H54 (cell line): Measurements from ENCODE around the gene RPL31.
A peak's percentile ranks its signal among the peaks of the same experiment; 100 is the strongest.

Source experiments
- DNase-seq: peaks from one replicate; pipeline ENCODE4 v3.0.0; 2011; ENCODE audit warnings: low spot score, mixed read lengths; ENCODE audit not compliant: insufficient read length
- FAIRE-seq: peaks from 3 replicates; lab custom pipeline; 2011; peaks lifted over from hg19 to GRCh38; lab: Jason Lieb, UNC
- POLR2A ChIP-seq: IDR thresholded peaks from 2 replicates; pipeline ENCODE4 v1.6.1; 2011; ENCODE audit warnings: low read depth, mild to moderate bottlenecking, low read length

Gene RPL31

GRCh38 chr2:100995309-100996075 is 6.6 kb upstream of the RPL31 start:
- DNase-seq: no peak
- no peak for FAIRE-seq
- TF ChIP-seq POLR2A: no peak

- DNase-seq (no peak), FAIRE-seq (no peak)
- TF ChIP-seq POLR2A: no peak
Observed at GRCh38 chr2:100997509-100998234, 4.4 kb upstream of the RPL31 start.

GRCh38 chr2:100998235-100998573 is 3.9 kb upstream of the RPL31 start:
- no peak for DNase-seq
- FAIRE-seq: no peak
- no peak for TF ChIP-seq POLR2A

GRCh38 chr2:100999995-101000394 is 2.1 kb upstream of the RPL31 start:
- FAIRE-seq (no peak), DNase-seq (no peak)
- no peak for TF ChIP-seq POLR2A

GRCh38 chr2:101002562-101003277 is 631 bp downstream of the RPL31 start:
- DNase-seq (no peak), FAIRE-seq (no peak)
- TF ChIP-seq POLR2A: no peak

GRCh38 chr2:101003278-101003775 is 1.2 kb downstream of the RPL31 start:
- no peak for TF ChIP-seq POLR2A
- DNase-seq (no peak), FAIRE-seq (no peak)

- FAIRE-seq (no peak), DNase-seq (no peak)
- no peak for TF ChIP-seq POLR2A
Observed at GRCh38 chr2:101004620-101005325, 2.7 kb downstream of the RPL31 start.

GRCh38 chr2:101006065-101006715 is 4.1 kb downstream of the RPL31 start:
- DNase-seq (no peak), FAIRE-seq (no peak)
- no peak for TF ChIP-seq POLR2A

DNA sequence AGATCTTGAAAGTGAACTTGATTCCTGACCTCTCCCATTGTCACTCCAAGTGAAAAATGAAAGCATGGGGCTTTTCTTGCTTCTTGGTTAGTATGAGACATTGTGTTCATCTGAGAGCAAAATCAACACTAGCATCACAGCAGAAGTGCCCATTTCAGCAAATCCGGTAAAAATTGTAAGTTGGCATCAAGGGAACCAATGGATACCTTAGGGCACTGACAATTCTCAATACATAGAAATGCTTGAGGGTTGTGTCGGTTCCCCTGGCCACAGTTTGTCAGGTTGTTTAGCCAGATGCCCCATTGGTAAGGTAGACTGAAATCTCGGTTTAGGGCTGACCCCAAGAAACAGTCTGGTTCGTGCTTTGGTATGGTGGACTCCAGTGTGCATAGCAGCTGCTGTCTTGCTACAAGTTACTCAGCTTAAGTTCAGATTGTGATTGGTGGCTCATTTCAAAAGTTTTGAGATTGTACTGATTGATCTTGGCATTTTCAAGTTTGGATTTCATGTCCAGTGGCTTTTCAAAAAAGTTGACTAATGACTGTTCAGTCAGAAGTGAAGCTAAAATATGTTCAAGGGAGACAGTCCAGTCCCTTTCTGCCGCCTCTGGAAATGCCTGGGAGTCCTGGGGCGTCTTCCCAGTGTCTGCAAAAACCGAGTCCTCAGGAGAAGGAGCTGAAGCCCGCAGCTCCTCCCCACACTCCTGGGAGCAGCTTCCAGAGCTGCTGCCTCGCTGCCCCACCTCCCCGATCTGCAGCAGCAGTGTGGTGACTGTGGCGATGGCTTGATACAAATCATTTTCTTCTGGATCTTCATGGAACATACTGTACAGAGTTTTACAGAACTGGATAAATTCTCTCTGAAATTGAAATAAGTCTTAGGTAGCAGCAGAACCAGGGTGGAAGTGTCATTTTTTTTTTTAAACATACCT is 5.6 kb downstream of the RPL31 start:
- no peak for FAIRE-seq

GRCh38 chr2:101011152-101011551 is 9.1 kb downstream of the RPL31 start:
- no peak for TF ChIP-seq POLR2A
- DNase-seq: no peak
- no peak for FAIRE-seq

More for the DNA sequence above, 5.6 kb downstream of the RPL31 start:
- DNase-seq: no peak
- no peak for TF ChIP-seq POLR2A

DNA sequence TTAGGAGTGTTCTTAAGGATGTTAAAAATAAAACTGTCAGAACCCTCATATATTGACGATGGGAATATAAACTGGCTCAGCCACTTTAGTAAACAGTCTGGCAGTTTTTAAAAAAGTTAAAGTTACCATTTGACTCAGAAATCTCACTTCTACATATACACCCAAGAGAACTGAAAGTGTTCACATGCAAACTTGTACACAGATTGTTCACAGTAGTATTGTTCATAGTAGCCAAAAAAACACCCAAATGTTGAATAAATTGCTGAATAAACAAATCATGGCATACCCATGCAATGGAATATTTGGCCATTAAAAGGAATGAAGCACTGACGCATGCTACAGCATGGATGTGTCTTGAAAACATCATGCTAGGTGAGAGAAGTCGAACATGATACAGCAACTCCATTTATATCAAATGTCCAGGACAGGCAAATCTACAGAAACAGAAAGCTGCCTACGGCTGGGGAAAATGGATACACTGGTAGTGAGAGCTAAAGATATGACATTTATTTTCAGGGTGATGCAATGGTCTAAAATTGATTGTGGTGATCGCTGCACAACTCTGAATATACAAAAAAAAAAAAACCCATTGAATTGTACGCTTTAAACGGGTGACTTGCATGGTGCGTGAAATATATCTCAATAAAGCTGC is 10.1 kb downstream of the RPL31 start:
- TF ChIP-seq POLR2A: no peak
- no peak for FAIRE-seq
- DNase-seq: no peak

- DNase-seq (no peak), FAIRE-seq (peak; percentile 88)
- no peak for TF ChIP-seq POLR2A
Observed at GRCh38 chr2:101012706-101013181, 10.7 kb downstream of the RPL31 start.
